ENCODE measurements around the gene C1orf198.

The C1orf198 gene

DNA sequence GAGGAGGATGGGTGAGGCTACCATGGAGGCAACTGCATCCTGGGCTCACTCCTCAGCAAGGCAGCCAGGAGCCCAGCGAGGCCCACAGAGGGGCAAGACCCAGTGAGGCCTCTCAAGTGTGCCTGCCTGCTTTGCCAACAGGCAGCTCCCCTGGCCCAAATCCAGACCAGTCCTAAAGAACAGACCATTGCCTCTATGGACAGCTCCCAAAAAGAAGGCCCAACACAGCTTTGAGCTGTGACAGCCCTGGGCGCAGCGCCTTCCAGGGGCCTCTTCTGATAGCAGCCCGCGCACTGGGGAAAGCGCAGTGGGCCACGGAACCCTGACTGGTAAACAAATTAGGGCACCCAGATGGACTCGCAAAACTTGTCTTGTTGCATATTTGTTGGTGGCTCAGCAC is 25.5 kb downstream of the C1orf198 start:
- no peak for TF ChIP-seq POLR2AphosphoS5 (IDR thresholded peaks at IDR 0.05; ENCODE audit: low read depth, low read length)
- TF ChIP-seq TAF1 (IDR thresholded peaks at IDR 0.05; ENCODE audit: borderline replicate concordance, insufficient read depth, low read length) = no peak
- TF ChIP-seq, protein P1, sequence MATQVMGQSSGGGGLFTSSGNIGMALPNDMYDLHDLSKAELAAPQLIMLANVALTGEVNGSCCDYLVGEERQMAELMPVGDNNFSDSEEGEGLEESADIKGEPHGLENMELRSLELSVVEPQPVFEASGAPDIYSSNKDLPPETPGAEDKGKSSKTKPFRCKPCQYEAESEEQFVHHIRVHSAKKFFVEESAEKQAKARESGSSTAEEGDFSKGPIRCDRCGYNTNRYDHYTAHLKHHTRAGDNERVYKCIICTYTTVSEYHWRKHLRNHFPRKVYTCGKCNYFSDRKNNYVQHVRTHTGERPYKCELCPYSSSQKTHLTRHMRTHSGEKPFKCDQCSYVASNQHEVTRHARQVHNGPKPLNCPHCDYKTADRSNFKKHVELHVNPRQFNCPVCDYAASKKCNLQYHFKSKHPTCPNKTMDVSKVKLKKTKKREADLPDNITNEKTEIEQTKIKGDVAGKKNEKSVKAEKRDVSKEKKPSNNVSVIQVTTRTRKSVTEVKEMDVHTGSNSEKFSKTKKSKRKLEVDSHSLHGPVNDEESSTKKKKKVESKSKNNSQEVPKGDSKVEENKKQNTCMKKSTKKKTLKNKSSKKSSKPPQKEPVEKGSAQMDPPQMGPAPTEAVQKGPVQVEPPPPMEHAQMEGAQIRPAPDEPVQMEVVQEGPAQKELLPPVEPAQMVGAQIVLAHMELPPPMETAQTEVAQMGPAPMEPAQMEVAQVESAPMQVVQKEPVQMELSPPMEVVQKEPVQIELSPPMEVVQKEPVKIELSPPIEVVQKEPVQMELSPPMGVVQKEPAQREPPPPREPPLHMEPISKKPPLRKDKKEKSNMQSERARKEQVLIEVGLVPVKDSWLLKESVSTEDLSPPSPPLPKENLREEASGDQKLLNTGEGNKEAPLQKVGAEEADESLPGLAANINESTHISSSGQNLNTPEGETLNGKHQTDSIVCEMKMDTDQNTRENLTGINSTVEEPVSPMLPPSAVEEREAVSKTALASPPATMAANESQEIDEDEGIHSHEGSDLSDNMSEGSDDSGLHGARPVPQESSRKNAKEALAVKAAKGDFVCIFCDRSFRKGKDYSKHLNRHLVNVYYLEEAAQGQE (IDR thresholded peaks at IDR 0.05; ENCODE audit: insufficient read depth in 1 of 2, low read depth in 2 of 2, low read length in 2 of 2) = no peak
- no peak for TF ChIP-seq SIN3A (IDR thresholded peaks at IDR 0.05; ENCODE audit: borderline replicate concordance, insufficient read depth, low read length)
- TF ChIP-seq FOXP2 (optimal IDR thresholded peaks at IDR 0.05; ENCODE audit: borderline replicate concordance, extremely low read depth, extremely low read length, insufficient read depth) = no peak

DNA sequence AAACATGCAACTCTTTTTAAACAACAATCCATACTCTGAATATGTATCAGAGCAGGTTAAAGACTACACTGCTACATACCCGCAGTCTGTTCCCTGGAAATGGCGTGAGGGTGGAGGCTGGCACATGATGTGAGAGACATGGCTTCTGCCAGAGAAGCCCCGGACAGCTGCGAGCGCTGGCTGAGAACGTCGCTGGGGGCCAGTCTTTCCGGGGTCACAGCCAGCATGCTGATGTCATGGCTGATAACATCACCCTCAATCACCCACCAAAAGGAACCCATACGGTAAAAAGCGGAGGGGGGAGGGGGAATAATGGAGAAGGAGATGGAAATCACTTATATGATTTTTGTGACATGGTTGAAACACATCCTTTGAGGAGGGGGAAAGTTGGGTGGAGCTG is 29.1 kb downstream of the C1orf198 start:
- TF ChIP-seq POLR2AphosphoS5 (IDR thresholded peaks at IDR 0.05; ENCODE audit: low read depth, low read length) (no peak), TAF1 (IDR thresholded peaks at IDR 0.05; ENCODE audit: borderline replicate concordance, insufficient read depth, low read length) (no peak), FOXP2 (optimal IDR thresholded peaks at IDR 0.05; ENCODE audit: borderline replicate concordance, extremely low read depth, extremely low read length, insufficient read depth) (no peak), SIN3A (IDR thresholded peaks at IDR 0.05; ENCODE audit: borderline replicate concordance, insufficient read depth, low read length) (no peak)
- TF ChIP-seq, protein P1 (IDR thresholded peaks at IDR 0.05; ENCODE audit: insufficient read depth in 1 of 2, low read depth in 2 of 2, low read length in 2 of 2) = no peak

- TF ChIP-seq FOXP2 (optimal IDR thresholded peaks at IDR 0.05; ENCODE audit: borderline replicate concordance, extremely low read depth, extremely low read length, insufficient read depth) (no peak), POLR2AphosphoS5 (IDR thresholded peaks at IDR 0.05; ENCODE audit: low read depth, low read length) (no peak), TAF1 (IDR thresholded peaks at IDR 0.05; ENCODE audit: borderline replicate concordance, insufficient read depth, low read length) (no peak), SIN3A (IDR thresholded peaks at IDR 0.05; ENCODE audit: borderline replicate concordance, insufficient read depth, low read length) (no peak)
Measured at GRCh38 chr1:230836793-230837192, 31.5 kb downstream of the C1orf198 start.

- TF ChIP-seq FOXP2 (optimal IDR thresholded peaks at IDR 0.05; ENCODE audit: borderline replicate concordance, extremely low read depth, extremely low read length, insufficient read depth) = no peak
- TF ChIP-seq POLR2AphosphoS5 (IDR thresholded peaks at IDR 0.05; ENCODE audit: low read depth, low read length) = no peak
- TF ChIP-seq, protein P1 (IDR thresholded peaks at IDR 0.05; ENCODE audit: insufficient read depth in 1 of 2, low read depth in 2 of 2, low read length in 2 of 2) = no peak
- TF ChIP-seq TAF1 (IDR thresholded peaks at IDR 0.05; ENCODE audit: borderline replicate concordance, insufficient read depth, low read length) = no peak
Measured at GRCh38 chr1:230836347-230836746, 32.0 kb downstream of the C1orf198 start.

- TF ChIP-seq POLR2AphosphoS5 (IDR thresholded peaks at IDR 0.05; ENCODE audit: low read depth, low read length) = no peak
- no peak for TF ChIP-seq FOXP2 (optimal IDR thresholded peaks at IDR 0.05; ENCODE audit: borderline replicate concordance, extremely low read depth, extremely low read length, insufficient read depth)
Measured at GRCh38 chr1:230834292-230834691, 34.0 kb downstream of the C1orf198 start.

GRCh38 chr1:230833511-230833910 is 34.8 kb downstream of the C1orf198 start:
- TF ChIP-seq POLR2AphosphoS5 (IDR thresholded peaks at IDR 0.05; ENCODE audit: low read depth, low read length) (no peak), FOXP2 (optimal IDR thresholded peaks at IDR 0.05; ENCODE audit: borderline replicate concordance, extremely low read depth, extremely low read length, insufficient read depth) (no peak), SIN3A (IDR thresholded peaks at IDR 0.05; ENCODE audit: borderline replicate concordance, insufficient read depth, low read length) (no peak)

DNA sequence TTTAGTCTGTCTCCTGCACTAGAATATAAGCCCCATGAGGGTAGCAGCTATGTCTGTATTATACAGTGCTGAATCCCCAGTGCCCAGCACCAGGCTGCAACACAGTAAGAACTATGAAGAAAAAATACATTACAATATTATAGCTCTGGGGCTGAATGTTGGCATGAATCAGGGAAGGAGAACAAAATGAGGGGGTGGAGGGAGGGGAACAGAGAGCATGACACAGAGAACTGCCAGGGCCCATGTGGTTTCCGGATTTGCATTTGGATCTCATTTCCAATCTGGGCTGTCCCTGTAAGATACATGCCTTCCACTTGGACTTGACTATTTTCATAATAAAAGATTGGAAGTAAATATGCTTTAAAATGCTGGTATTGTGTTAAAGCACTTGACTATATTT is 35.8 kb downstream of the C1orf198 start:
- TF ChIP-seq, protein P1 (IDR thresholded peaks at IDR 0.05; ENCODE audit: insufficient read depth in 1 of 2, low read depth in 2 of 2, low read length in 2 of 2) = no peak
- TF ChIP-seq SIN3A (IDR thresholded peaks at IDR 0.05; ENCODE audit: borderline replicate concordance, insufficient read depth, low read length) (no peak), POLR2AphosphoS5 (IDR thresholded peaks at IDR 0.05; ENCODE audit: low read depth, low read length) (no peak), TAF1 (IDR thresholded peaks at IDR 0.05; ENCODE audit: borderline replicate concordance, insufficient read depth, low read length) (no peak), FOXP2 (optimal IDR thresholded peaks at IDR 0.05; ENCODE audit: borderline replicate concordance, extremely low read depth, extremely low read length, insufficient read depth) (no peak)
